Activated effector memory CD4-positive, alpha-beta T cell treated with anti-CD3 and anti-CD28 coated beads, Interleukin-2, amount 50 U/mL, for 16 hours (primary cell): ENCODE data around the gene LRSAM1.

ENCODE experiments used
- DNase-seq: peaks from one replicate; pipeline ENCODE4 v3.0.0-alpha.2; 2020

Gene LRSAM1

DNA sequence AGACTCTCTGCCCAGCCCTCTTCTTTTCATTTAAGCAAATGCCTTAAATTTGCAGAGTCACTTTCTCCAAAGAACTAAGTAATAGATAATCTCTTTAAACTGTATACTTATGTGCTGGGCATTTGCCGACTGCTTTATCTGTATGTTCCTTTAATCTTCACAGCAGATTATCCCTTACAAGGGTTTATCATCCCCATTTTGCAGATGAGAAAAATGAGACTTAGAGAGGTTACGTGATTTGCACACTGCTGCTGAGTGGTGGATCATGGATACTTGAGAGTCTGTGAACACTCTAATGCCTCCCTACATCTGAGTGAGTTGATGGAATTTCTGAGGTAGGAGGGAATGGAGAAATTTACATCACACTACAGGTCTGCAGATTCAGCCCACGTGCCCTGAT lies 23.0 kb upstream of the LRSAM1 start:
- DNase-seq, result no peak

DNA sequence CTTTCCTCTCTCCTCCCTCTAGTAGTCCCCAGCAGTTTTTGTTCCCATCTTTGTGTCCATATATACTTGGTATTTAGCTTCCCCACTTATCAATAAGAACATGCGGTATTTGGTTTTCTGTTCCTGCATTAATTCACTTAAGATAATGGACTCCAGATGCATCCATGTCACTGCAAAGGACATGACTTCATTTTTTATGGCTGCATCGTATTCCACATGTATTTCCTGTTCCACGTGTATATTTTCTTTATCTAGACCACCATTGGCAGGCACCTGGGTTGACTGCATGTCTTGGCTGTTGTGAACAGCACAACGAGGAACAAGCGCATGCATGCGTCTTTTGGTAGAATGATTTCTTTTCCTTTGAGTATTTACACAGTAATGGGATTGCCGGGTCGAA lies 20.9 kb upstream of the LRSAM1 start:
- DNase-seq, result no peak

DNA sequence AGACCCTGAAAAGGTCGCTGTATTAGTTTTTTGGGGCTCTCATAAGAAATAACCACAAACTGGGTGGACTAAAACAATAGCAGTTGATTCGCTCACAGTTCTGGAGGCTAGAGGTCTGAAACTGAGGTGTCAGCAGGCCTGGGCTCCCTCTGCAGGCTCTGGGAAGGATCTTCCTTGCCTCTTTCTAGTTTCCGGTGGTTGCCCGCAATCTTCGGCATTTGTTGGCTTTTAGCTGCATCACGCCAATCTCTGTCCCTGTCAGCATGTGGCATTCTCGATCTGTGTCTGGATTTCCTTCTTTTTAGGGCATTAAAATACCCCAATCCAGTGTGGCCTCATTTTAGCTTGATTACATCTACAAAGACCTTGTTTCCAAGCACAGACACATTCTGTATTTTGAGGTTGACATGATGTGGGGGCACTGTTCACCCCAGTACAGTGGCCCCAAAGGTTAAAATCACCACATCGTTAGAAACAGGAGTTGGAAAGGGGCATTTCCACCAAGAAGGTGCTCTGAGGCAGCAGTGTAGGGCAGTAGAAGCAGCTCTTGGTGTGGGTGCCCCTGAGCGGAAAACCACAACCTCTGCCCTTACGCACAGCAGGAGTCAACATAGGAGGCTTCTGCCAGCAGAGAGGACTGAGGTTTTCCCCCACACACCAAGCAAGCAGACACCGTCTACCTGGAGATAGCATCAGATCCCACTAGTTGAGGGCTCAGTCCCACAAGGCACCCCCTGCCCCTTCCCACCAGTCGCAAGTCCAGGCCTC lies 13.6 kb upstream of the LRSAM1 start:
- peak; percentile 66 for DNase-seq

DNA sequence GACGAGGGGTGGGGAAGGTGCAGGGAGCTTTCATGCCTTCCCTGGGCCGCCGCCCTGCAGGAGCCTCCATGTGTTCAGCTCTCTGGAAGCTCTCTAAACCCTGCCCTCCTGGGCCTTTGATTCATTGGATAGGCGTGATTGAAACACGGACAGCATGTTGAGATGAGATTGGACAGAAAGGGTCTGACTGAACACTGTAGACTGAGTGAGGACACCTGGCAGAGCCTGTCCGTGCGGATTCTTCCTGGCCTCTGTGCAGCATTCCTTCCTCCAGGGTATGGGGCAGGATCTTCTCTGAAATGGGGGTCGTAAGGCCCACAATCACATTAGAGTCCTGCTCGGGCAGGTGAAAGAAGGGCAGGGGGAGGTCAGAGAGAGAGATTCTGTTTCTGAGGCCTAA lies 12.9 kb upstream of the LRSAM1 start:
- no peak for DNase-seq

DNA sequence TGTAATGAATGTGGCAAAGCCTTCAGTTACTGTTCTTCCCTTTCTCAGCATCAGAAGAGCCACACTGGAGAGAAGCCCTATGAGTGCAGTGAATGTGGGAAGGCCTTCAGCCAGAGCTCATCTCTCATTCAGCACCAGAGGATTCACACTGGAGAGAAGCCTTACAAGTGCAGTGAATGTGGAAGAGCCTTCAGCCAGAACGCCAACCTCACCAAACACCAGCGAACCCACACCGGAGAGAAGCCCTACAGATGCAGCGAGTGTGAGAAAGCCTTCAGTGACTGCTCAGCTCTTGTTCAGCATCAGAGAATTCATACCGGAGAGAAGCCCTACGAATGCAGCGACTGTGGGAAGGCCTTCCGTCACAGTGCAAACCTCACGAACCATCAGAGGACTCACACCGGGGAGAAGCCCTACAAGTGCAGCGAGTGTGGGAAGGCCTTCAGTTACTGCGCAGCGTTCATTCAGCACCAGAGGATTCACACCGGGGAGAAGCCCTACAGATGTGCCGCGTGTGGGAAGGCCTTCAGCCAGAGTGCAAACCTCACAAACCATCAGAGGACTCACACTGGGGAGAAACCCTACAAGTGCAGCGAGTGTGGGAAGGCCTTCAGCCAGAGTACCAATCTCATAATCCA lies 6.9 kb upstream of the LRSAM1 start:
- no peak for DNase-seq

DNA sequence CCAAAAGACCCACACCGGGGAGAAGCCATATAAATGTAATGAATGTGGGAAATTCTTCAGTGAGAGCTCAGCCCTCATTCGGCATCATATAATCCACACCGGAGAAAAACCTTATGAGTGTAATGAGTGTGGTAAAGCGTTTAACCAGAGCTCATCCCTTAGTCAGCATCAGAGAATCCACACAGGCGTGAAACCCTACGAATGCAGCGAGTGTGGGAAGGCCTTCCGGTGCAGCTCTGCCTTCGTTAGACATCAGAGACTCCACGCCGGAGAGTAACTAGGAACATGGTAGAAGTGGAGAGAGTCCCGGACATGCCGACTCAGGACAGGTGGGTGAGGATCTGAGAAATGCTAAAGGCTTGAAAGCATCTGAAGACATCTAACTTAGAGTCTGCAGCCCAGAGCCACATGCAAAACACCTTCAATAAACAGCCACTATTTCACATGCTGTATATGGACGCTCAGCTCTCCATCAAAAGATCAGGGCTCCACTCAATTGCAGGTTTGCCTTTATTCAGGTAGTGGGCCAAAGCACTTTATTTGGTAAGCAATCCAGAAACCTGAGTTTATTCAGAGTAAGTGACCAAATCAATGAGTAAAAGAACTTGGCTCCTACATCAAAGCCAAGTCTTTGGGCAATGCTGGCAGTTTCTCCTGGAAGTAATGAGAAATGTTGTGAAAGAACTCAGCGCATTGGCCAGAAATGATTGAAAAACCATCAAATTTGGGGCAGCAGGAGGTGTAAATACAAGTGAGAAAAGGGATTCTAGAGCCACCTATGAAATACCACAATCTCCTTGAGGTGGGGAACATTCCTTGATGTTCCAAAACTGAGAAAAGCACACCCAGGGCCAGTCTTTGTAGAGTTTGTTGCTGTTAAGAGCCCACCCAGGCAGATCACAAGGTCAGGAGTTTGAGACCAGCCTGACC lies 6.1 kb upstream of the LRSAM1 start:
- no peak for DNase-seq

DNA sequence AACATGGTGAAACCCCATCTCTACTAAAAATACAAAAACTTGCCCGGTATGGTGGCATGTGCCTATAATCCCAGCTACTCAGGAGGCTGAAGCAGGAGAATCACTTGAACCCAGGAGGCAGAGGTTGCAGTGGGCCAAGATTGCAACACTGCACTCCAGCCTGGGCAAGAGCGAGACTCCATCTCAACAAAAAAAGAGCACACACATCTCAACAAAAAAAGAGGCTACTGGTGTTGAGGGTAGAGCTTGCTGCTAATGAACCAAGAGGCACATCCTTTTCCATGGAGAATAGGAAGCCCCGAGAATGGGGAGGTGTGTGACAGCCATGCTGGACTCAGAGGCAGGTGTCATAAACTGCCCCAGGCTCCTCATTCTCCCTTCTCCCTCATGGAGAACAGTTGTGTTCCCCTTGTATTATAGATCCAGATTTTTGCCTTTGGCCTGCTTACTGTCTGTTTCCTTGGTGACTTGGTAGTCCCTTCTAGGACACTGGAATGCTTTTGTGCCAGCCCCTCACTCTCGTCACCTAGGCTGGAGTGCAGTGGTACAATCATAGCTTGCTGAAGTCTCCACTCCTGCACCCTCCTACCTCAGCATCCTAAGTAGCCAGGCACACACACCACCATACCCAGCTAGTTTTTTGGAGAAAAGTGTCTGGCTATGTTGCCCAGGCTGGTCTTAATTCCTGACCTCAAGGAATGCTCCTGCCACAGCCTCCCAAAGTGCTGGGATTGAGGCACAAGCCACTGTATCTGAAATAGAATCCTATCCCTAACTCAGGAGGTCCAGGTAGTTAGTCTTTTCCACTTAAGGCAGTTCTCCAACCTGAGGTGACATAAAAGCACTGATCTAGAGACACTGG lies 5.2 kb upstream of the LRSAM1 start:
- DNase-seq, result no peak

DNA sequence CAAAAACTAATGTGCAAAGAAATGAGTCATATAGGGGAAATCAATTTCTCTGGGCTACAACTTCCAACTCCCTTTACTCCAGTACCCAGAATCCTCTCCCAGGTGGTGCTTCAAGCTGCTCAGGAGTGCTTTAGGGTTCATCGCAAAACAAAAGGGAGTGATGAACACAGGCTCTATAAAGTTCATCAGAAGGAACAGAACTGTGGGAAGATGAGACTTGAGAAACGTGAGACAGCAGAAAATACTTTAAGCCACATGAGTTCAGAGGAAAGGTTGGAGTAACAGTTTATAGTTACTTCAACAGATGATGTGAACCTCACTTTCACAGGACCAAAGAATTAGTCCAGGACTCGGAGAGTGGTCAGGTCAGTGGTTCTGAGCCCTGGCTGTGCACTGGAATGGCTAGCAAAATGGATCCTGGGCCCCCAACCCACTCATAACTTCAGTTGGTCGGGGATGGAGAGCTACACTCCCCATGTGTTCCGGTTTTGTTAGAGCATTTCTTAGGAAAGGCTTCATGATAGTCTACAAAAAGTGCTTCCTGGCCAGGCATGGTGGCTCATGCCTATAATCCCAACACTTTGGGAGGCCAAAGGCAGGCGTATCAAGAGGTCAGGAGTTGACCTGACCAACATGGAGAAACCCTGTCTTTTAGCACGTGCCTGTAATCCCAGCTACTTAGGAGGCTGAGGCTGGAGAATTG lies 4.4 kb upstream of the LRSAM1 start:
- DNase-seq, result no peak

DNA sequence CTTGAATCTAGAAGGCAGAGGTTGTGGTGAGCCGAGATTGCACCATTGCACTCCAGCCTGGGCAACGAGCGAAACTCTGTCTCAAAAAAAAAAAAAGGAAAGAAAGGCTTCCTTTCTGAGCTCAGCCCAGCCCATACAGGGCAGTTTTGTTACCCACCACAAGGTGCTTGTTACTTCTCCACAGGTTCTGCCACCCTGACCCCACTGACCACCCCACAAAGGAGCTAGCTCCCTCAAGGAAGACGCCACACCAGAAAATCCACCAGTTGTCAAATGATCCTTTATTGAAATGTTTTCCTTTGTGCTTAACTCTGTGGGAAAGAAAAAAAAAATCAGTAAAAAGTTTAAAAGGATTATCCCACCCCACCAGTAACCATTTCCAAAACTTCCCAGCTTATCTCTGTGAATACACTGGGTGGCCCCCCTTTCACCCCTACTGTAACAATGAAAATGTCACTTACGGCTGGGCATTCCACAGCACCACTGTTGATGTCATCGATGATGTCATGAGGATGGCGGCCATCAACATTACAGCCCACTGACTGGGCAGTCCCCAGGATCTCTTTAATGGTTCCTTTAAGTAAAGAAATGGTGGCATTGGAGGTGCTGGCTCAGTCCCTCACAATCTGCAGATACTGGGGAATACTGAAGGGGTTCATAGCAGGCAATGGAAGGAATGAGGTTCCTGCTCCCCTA lies 3.7 kb upstream of the LRSAM1 start:
- DNase-seq, result no peak

DNA sequence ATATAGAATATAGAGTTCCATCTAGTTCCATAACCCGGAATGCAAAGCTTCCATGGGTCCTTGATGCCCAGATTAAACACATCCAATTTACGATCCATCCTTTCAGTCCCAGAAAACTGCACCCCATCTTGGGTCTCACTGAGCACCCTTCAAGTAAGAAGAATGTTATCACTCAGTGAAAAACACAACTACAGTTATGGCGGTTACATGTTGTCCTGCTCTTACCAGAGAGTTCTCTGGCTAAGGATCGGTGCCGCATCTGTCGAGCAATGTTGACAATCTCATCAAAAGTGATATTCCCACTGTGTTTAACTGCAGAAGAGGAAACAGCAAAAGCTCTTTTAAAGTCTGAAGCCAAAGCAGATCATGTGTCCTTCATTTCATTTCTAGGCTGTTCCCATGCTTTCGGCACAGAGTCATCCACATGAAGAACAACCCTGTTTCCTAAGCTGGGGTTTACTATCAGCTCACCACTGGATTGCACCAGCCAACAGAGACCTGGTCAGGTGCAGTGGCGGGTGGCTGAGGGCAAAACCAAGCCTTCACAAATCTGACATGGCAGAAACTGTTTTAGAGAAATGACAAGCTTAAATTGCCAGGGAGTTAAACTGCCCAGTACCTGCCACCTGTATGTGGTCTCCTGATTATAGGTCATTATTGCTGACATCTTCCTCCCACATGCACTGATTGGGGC lies 3.1 kb upstream of the LRSAM1 start:
- DNase-seq, result no peak

DNA sequence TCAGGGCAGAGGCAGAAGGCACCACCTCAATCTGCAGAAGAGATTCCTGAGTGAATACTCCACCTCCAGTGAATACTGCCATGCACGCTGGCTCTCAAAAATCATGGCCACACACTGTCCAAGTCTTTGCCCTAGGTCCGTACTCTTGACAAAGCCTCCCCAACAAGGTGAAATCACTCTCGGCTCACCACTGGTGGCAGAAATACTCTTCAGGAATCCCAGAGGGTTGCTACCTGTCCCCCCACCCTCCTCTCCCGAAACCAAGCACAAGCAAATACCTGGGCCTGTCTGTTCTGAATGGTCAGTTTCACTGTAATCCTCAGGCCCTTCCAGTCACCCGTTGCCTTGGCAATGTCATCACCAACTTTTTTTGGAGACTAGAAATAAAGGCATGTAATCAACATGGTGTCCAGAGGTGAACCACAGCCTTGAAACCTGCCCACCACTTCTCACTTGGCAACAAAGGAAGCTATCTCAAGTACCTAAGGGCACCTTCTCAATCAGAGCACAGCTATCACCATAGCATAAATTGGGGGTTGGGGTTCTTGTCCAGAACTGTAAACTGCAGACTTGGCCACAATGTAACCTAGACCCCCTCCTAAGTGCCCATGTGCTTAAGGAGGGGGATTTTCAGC lies 1.9 kb upstream of the LRSAM1 start:
- no peak for DNase-seq

DNA sequence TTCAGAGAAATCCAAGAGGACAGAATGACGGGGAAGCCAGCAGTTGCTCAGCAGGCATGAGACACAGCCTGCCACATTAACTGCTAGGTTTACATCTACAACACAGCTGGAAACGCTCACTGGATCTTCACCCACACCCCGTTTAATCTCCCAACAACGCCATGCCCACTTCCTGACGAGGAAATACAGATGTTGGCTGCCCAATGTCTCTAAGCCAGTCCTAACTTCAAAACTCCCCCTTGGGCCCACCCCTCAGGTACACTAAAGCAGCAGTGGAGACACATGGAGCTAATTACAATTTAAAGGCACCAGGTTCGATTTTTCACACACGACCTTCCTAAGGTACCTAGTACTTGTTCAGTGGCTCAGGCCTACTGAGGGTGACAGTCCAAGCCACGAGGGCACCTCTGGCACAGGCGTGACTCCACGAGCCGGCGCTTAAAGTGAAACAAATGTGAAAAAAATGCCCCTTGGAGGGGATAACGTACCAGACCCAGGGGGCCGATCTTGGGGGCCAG lies 1.0 kb upstream of the LRSAM1 start:
- DNase-seq, result peak; percentile 64

DNA sequence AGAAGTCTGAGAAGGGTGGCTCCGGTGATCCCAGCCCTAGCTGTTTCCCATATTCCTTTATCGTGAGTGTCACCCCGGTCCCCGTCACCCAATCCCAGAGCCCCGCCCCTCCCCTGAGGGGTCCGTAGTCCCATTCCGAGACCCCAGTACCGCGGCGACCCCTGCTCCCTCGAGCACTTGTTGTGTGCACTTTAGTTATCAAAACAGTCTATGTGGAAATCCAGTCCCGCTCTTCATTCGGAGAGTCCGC lies 223 bp downstream of the LRSAM1 start:
- no peak for DNase-seq

DNA sequence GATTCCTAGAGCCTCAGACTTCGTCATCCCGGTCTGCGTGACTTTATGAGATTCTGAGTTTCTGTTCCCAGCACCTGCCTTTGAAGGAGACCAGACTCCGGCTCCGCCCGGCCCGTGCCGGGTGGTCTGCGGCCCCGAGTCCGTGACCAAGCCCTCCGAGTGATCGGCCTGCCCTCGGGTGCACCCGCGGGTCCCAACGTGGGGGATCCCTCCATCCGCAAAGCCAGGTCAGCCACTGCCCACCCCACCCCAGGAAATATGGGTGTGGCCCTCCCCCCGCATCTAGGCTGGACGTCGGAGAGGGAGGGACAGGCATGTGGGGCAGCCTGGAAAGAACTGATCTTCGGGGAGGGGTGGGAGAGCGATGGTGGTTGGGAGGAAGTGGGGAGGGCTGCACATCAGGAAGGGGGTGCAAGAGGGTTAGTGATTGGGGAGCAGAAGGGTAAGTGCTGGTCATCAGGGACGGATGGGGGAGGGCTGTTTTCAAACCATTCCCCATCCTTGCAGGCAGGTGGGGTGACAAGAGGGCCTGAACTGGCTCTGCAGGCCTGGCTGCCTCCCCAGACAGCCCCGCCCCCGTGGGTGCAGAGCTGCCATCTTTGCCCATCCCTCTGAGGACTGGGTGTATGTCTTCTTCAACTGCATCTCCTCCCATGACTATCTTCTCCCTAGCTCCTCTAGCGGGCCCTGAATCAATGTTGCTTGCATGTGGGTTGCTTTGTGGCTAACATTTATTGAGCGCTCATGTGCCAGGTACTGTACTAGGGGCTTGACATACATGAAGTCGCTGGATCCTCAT lies 747 bp downstream of the LRSAM1 start:
- peak; percentile 81 for DNase-seq

DNA sequence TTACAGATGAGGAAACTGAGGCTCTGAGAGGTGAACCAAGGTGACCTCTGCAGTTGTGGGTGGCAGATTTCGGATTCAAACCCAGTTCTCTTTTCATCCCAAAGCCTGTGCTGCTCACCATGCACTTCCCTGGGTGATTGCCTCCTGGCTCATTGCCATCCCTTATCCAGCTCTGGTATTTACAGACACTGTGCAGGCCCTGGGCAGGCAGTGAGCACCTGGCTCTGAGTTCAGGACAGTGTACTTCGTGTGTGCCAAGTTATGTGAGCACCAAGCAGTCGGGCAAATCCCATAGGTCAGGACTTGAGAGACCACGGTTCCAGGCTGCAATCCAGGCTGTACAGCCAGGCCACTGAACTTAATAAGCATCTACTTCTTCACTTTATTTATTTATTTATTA lies 1.4 kb downstream of the LRSAM1 start:
- no peak for DNase-seq

DNA sequence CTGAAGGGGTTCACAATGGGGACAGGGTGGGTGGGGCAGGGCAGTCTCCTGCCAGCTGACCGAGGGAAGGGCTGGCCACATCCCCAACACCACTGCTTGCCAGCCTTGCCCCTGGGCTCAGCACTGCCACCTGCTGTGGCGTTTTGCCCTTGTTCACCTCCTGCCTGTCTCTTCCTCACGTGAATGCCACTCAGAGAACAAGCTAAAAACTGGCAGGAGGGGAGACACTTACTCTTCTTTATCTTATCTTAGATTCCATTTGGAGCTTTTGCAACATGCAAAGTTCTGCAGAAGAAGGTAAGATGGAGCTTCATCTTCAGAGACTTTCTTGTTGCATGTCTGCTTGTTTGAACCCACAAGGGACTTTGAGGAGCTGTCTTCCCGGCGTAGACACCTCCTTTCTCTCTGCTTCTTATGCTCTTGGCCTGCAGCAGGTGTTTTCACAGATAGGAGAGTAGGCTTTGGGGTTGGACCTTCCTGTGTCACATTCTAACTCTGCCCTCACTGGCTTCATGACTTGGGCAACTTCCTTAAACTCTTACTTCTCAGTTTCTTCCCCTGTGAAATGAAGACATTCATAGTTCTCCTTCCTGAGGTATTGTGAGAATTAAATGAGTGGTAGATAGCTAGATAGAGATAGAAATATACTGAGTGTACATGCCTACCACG lies 4.1 kb downstream of the LRSAM1 start:
- DNase-seq, result peak; percentile 67

DNA sequence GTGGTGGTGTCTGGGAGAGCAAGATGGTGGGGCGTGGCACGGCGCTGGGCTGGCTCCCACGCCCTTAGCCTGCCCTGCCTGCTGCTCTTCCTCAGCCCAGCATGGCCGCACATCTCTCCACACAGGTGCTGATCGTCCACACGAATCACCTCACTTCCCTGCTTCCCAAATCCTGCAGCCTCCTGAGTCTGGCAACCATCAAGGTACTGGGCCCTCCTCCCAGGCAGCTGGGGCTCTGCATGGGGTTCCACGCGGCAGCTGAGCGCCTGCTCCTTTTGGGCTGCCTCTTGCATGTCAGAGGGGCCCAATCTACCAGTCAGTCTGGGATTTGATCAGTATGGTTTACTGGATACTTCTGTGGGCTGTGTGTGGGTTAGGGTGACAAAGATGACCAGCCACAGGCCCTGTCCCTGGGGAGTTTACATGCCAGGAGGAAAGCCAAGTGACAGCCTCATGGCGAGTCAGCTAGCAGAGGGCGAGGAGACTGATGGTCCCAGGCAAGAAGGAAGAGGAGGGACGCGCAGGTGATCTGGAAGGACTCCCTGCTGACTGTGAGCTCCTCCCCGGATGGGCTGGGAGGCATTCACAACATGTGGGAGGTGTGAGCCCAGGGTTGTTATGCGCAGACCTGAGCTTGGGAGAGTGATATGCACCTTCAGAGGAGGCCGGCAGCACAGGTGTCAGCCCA lies 6.0 kb downstream of the LRSAM1 start:
- DNase-seq, result no peak

DNA sequence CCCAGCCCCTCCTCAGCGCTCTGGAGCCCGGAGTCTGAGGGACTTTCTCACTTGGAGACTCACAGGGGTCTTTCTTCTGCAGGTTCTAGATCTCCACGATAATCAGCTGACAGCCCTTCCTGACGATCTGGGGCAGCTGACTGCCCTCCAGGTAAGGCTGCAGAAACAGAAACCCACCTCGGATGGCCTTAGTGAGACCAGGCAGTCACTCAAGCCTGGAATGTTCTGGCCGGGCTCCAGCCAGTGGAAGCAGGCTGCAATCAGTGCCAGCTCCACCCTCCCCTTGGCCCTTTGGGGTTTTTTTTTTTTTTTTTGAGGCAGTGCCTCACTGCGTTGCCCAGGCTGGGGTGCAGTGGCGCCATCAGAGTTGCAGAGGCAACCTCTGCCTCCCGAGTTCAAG lies 7.6 kb downstream of the LRSAM1 start:
- DNase-seq, result no peak
